H54 (cell line): ENCODE results near the gene ALDH18A1.
"Not testable (repeated sequence)": the region's sequence is repeated elsewhere in the genome, so short reads cannot be mapped to it uniquely, and the experiment has no call there.

Experiments used
- DNase-seq: peaks from one replicate; pipeline ENCODE4 v3.0.0; 2011; ENCODE audit warnings: low spot score, mixed read lengths; ENCODE audit not compliant: insufficient read length
- FAIRE-seq: peaks from 3 replicates; lab custom pipeline; 2011; peaks lifted over from hg19 to GRCh38; lab: Jason Lieb, UNC
- POLR2A ChIP-seq: IDR thresholded peaks from 2 replicates; pipeline ENCODE4 v1.6.1; 2011; ENCODE audit warnings: low read depth, mild to moderate bottlenecking, low read length

The ALDH18A1 gene

GRCh38 chr10:95656291-95657164, at the start of gene ALDH18A1:
Gene ALDH18A1, minus strand, starts transcription at chr10:95656711. Its CDS starts 3,334 bp downstream, at chr10:95653377.
- peak; percentile 48 for FAIRE-seq
- peak; percentile 93 for DNase-seq
- peak; percentile 93 for TF ChIP-seq POLR2A

GRCh38 chr10:95698415-95698814, 41.9 kb upstream of the ALDH18A1 start:
- no peak for TF ChIP-seq POLR2A
- DNase-seq (no peak), FAIRE-seq (no peak)

- FAIRE-seq (no peak), DNase-seq (no peak)
- no peak for TF ChIP-seq POLR2A
Observed at GRCh38 chr10:95697429-95697828, 40.9 kb upstream of the ALDH18A1 start.

GRCh38 chr10:95694665-95695064, 38.2 kb upstream of the ALDH18A1 start:
- DNase-seq (no peak), FAIRE-seq (no peak)
- no peak for TF ChIP-seq POLR2A

- peak; percentile 88 for TF ChIP-seq POLR2A
- peak; percentile 99 for DNase-seq
- peak; percentile 100 for FAIRE-seq
Observed at GRCh38 chr10:95693668-95694534, 37.4 kb upstream of the ALDH18A1 start, which contains the start of gene TCTN3. Gene TCTN3, minus strand, starts transcription at chr10:95693927. Its CDS starts 28 bp downstream, at chr10:95693899.

- no peak for TF ChIP-seq POLR2A
- no peak for FAIRE-seq
- peak; percentile 8 for DNase-seq
Observed at GRCh38 chr10:95693071-95693667, 36.7 kb upstream of the ALDH18A1 start.

- FAIRE-seq (no peak), DNase-seq (no peak)
- TF ChIP-seq POLR2A, result no peak
Observed at GRCh38 chr10:95691281-95691680, 34.8 kb upstream of the ALDH18A1 start.

GRCh38 chr10:95688648-95689047, 32.1 kb upstream of the ALDH18A1 start:
- no peak for TF ChIP-seq POLR2A
- FAIRE-seq (no peak), DNase-seq (no peak)

- FAIRE-seq (no peak), DNase-seq (no peak)
- no peak for TF ChIP-seq POLR2A
Observed at GRCh38 chr10:95683966-95684365, 27.5 kb upstream of the ALDH18A1 start.

- no peak for TF ChIP-seq POLR2A
- FAIRE-seq (no peak), DNase-seq (no peak)
Observed at GRCh38 chr10:95675403-95676116, 19.0 kb upstream of the ALDH18A1 start.

- TF ChIP-seq POLR2A, result no peak
- FAIRE-seq, result no peak
- DNase-seq, result no peak
Observed at GRCh38 chr10:95674643-95675042, 18.1 kb upstream of the ALDH18A1 start.

- FAIRE-seq, DNase-seq: not testable (repeated sequence)
Observed at GRCh38 chr10:95672641-95673040, 16.1 kb upstream of the ALDH18A1 start.

GRCh38 chr10:95664543-95664942, 8.0 kb upstream of the ALDH18A1 start:
- DNase-seq (no peak), FAIRE-seq (no peak)
- no peak for TF ChIP-seq POLR2A
